Astrocyte (in vitro differentiated cells and primary cell): ENCODE data around the gene FAM185A.

Experiments used
- EZH2 ChIP-seq: IDR thresholded peaks from 2 replicates; pipeline ENCODE4 v1.6.1; 2012; ENCODE audit warnings: mild to moderate bottlenecking, low read length, inconsistent platforms; ENCODE audit not compliant: insufficient read depth
- TF ChIP-seq, protein P1 (sequence below): IDR thresholded peaks from 2 replicates; pipeline ENCODE4 v1.5.1; 2011; ENCODE audit warnings: low read depth, mild to moderate bottlenecking, inconsistent platforms, low read length, moderate library complexity; ENCODE audit not compliant: insufficient read depth

- TF ChIP-seq, protein P1, sequence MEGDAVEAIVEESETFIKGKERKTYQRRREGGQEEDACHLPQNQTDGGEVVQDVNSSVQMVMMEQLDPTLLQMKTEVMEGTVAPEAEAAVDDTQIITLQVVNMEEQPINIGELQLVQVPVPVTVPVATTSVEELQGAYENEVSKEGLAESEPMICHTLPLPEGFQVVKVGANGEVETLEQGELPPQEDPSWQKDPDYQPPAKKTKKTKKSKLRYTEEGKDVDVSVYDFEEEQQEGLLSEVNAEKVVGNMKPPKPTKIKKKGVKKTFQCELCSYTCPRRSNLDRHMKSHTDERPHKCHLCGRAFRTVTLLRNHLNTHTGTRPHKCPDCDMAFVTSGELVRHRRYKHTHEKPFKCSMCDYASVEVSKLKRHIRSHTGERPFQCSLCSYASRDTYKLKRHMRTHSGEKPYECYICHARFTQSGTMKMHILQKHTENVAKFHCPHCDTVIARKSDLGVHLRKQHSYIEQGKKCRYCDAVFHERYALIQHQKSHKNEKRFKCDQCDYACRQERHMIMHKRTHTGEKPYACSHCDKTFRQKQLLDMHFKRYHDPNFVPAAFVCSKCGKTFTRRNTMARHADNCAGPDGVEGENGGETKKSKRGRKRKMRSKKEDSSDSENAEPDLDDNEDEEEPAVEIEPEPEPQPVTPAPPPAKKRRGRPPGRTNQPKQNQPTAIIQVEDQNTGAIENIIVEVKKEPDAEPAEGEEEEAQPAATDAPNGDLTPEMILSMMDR = no peak
- no peak for TF ChIP-seq EZH2
Observed at GRCh38 chr7:102806613-102807012, 57.8 kb downstream of the FAM185A start.
